RWPE1 (cell line): ENCODE results near the gene PDIA5.
A peak's percentile ranks its signal among the peaks of the same experiment; 100 is the strongest.

ENCODE experiments used
- CTCF ChIA-PET: fragments of 350-600 bp; sonication (Branson Sonifier 250); formaldehyde crosslinking; extraction: SDS; loops from one replicate; lab custom pipeline; 2021; lab: Yijun Ruan, JAX
- POLR2A ChIA-PET: fragments of 400-600 bp; formaldehyde crosslinking; extraction: SDS; loops from one replicate; lab custom pipeline; 2020; ENCODE audit warnings: antibody characterized with exemption; ENCODE audit not compliant: low non-redundant PET; lab: Yijun Ruan, JAX
- DNase-seq: peaks from one replicate; pipeline ENCODE4 v3.0.0; 2012; ENCODE audit warnings: low spot score
- H3K27ac ChIP-seq: fragments of 450-650 bp; 2 replicates; pipeline ENCODE4 v1.5.1; 2017
- CTCF ChIP-seq: fragments of 450-650 bp; conservative IDR thresholded peaks from 2 replicates; pipeline ENCODE4 v1.5.1; 2017; ENCODE audit warnings: low read depth, mild to moderate bottlenecking

PDIA5 gene

GRCh38 chr3:123021996-123022510 lies 44.8 kb upstream of the PDIA5 start:
- TF ChIP-seq CTCF: no peak
- H3K27ac ChIP-seq: no peak overlapping the region
- ChIA-PET CTCF (interaction anchor here (0.6 kb wide), 1 partner anchor 270 kb away, joined by 3 read pairs; no protein-coding TSS in a partner anchor), POLR2A (no interaction called here)
- DNase-seq: no peak

GRCh38 chr3:123024056-123024455 lies 42.8 kb upstream of the PDIA5 start:
- ChIA-PET POLR2A (no interaction called here), CTCF (no interaction called here)
- DNase-seq: no peak
- TF ChIP-seq CTCF: no peak
- H3K27ac ChIP-seq: no peak overlapping the region

GRCh38 chr3:123025642-123026521 lies 40.9 kb upstream of the PDIA5 start:
- H3K27ac ChIP-seq: no peak overlapping the region
- POLR2A ChIA-PET: no interaction called here
- no peak for TF ChIP-seq CTCF
- DNase-seq: no peak
- CTCF ChIA-PET: interaction anchor here (0.6 kb wide), 3 partner anchors 146 to 687 kb away, joined by 3 to 4 read pairs (median 3); no protein-coding TSS in a partner anchor

- POLR2A ChIA-PET: no interaction called here
- CTCF ChIA-PET: interaction anchor here (0.6 to 1.9 kb wide), 13 partner anchors 12 to 599 kb away, joined by 3 to 8 read pairs (median 4); partner anchors contain the start of gene PDIA5
- DNase-seq: no peak
- no peak for TF ChIP-seq CTCF
- no peak overlapping the region for H3K27ac ChIP-seq
These were observed 40.1 kb upstream of the PDIA5 start for GRCh38 chr3:123026565-123027291.

GRCh38 chr3:123027292-123028232 lies 39.3 kb upstream of the PDIA5 start, which contains the start of gene SEMA5B:
SEMA5B (minus strand) TSS chr3:123027763; CDS start chr3:122961263, 66,500 bp downstream.
- no peak for DNase-seq
- TF ChIP-seq CTCF: peak; percentile 61
- ChIA-PET CTCF (interaction anchor here (0.6 to 1.9 kb wide), 21 partner anchors 11 to 729 kb away, joined by 3 to 12 read pairs (median 5); partner anchors contain the start of gene PDIA5), POLR2A (no interaction called here)
- H3K27ac ChIP-seq: no peak within 1 kb of the TSS; the same call in 1 of the 2 replicates
